ENCODE data around the gene ERCC6L. TPM values are rescaled to one million over a fixed set of nuclear protein-coding genes. Genes with fewer than 3 reads are reported as not detected.

ERCC6L gene
- total and polyA plus RNA-seq, 2 of the 4 experiments (the other 2 are of a cell fraction) = 2.3 to 5.4 TPM

DNA sequence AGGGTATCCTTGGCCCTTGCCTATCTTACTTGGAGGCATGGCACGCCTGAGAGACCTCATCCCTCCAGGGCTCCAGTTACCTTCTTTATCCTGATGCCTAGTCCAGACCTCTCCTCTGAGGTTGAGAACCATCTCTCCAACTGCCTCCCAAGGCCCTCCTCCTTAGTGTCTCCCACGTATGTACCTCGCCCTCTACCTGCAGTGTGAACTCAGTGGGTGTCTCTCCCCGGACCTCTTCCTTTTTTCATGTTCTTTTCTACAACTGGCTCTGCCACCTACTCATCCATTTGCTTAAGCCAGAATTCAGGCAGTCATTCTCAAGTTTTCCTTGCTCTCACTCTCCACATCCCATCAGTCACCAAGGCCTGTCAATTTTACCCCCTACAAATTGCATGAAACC, 21.6 kb upstream of the ERCC6L start:
- H4K20me1 ChIP-seq (ENCODE audit: insufficient read depth, low read length) = no peaks in the 10 kb centered on the region
- no TSS peak for BruUV-seq (replicated peaks)
- no peak overlapping the region for H3K56ac ChIP-seq (ENCODE audit: extremely low read depth, insufficient read depth, low read length)
- peaks cover 9% of the 10 kb centered on the region for H3K9me1 ChIP-seq (ENCODE audit: insufficient read depth, low read length)
- H3K4me1 ChIP-seq (ENCODE audit: control insufficient read depth, insufficient read depth, low read length) = peaks cover 8% of the 10 kb centered on the region
- dilution Hi-C loops (cut with HindIII; ENCODE audit: low sequenced_read_pairs, unreplicated experiment) = no loop called here
- ATAC-seq (ENCODE audit: low read depth) = no peak
- H2BK5ac ChIP-seq (ENCODE audit: low read depth, low read length, poor library complexity, severe bottlenecking) = no peak overlapping the region
- no peaks in the 10 kb centered on the region for H3K36me3 ChIP-seq (ENCODE audit: control insufficient read depth, insufficient read depth, low read length)
- H4K5ac ChIP-seq (ENCODE audit: low read depth, low read length) = no peak overlapping the region
- H3K9me3 ChIP-seq (ENCODE audit: control insufficient read depth, insufficient read depth, low read length) = no peaks in the 10 kb centered on the region
- H3K9ac ChIP-seq (ENCODE audit: low read depth, low read length) = no peak overlapping the region
- in situ Hi-C loops (cut with MboI; ENCODE audit: low sequenced_read_pairs) = no loop called here
- no peak overlapping the region for H2BK120ac ChIP-seq (ENCODE audit: low read depth, low read length)
- H2AK5ac ChIP-seq (ENCODE audit: low read depth, low read length) = no peak overlapping the region
- no peak overlapping the region for H3K23ac ChIP-seq (ENCODE audit: low read depth, low read length)
- no peak for DNase-seq
- H3K4ac ChIP-seq (ENCODE audit: low read depth, low read length) = no peak overlapping the region
- no peak overlapping the region for H3K4me3 ChIP-seq (ENCODE audit: insufficient read depth, low read depth, low read length)
- POLR2A ChIA-PET (ENCODE audit: unreplicated experiment) = no interaction called here
- CTCF ChIA-PET = no interaction called here
- H4K91ac ChIP-seq (ENCODE audit: insufficient read depth, low read depth, low read length) = no peak overlapping the region
- intact Hi-C loops (cut with micrococcal nuclease) = no loop called here
- H3K27ac ChIP-seq (ENCODE audit: insufficient read depth, low read length) = no peak overlapping the region
- 91% methylated on average over 4 of the region's 4 CpGs; no CpG with 5 or more reads in 1 of the 2 experiments for WGBS, 2 experiments (ENCODE audit: extremely low coverage in 2 of 2, insufficient read length in 1 of 2)
- TF ChIP-seq RAD21 (IDR thresholded peaks at IDR 0.05; ENCODE audit: low read length) (no peak), CEBPB (IDR thresholded peaks at IDR 0.05; ENCODE audit: low read depth, low read length) (no peak), SMC3 (IDR thresholded peaks at IDR 0.05; ENCODE audit: low read depth, low read length) (no peak), NFE2L2 (IDR thresholded peaks at IDR 0.05; ENCODE audit: low read depth, low read length) (no peak), RFX5 (IDR thresholded peaks at IDR 0.05; ENCODE audit: low read depth, low read length) (no peak), USF2 (IDR thresholded peaks at IDR 0.05; ENCODE audit: low read depth, low read length) (no peak), MAZ (IDR thresholded peaks at IDR 0.05; ENCODE audit: borderline replicate concordance, low read depth, low read length) (no peak)
- H2AFZ ChIP-seq (replicated peaks; ENCODE audit: low read length, poor library complexity) = no peak overlapping the region
- H2BK20ac ChIP-seq (ENCODE audit: low read depth, low read length) = no peak overlapping the region
- H3K18ac ChIP-seq (ENCODE audit: low read depth, low read length) = no peak overlapping the region
- H4K8ac ChIP-seq (ENCODE audit: low read depth in 2 of 2, low read length in 2 of 2) = no peak overlapping the region
- H3K79me1 ChIP-seq (ENCODE audit: low read depth in 1 of 2, low read length in 2 of 2) = no peaks in the 10 kb centered on the region
- no peak overlapping the region for H3K14ac ChIP-seq (replicated peaks; ENCODE audit: low read depth, low read length)
- H3K27me3 ChIP-seq (ENCODE audit: control insufficient read depth, insufficient read depth, low read length) = peaks cover 27% of the 10 kb centered on the region
- H2AK9ac ChIP-seq (replicated peaks; ENCODE audit: low read depth, low read length, poor library complexity) = no peak overlapping the region
- H2BK15ac ChIP-seq (ENCODE audit: low read depth, low read length) = no peak overlapping the region
- H3K4me2 ChIP-seq (ENCODE audit: low read depth, low read length) = no peak overlapping the region

Measured in IMR-90 (cell line).